ENCODE measurements around the gene TMPRSS11E. TPM values are rescaled to one million over a fixed set of nuclear protein-coding genes. Genes with fewer than 3 reads are reported as not detected.
"Not testable (repeated sequence)": the region's sequence is repeated elsewhere in the genome, so short reads cannot be mapped to it uniquely, and the experiment has no call there.

The TMPRSS11E gene
- total RNA-seq, 1 donor from 2014 or later = 0.16 TPM

- no peak for DNase-seq
Observed at GRCh38 chr4:68462691-68463090, 15.4 kb downstream of the TMPRSS11E start.

DNA sequence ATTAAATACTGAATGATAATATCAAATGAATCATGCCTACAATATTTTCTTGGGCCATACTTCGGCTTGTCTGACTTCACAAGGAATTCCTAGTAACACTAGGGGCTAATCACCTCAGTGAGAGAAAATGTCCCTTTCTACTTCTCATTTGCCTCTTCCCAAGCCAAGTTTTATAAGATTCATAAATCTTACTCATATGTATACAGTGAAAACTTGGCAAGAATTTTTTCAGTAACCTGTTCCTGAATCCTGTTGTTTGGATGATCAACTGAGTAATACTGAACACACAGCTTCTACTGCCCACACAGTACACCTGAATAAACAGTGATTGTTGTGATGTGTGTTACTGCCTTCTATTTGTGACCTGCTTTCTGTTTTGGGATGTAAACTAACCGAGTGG is 16.5 kb downstream of the TMPRSS11E start:
- DNase-seq = no peak

GRCh38 chr4:68465058-68465457 is 17.8 kb downstream of the TMPRSS11E start:
- no peak for DNase-seq

- DNase-seq = no peak
Observed at GRCh38 chr4:68466185-68466584, 18.9 kb downstream of the TMPRSS11E start.

GRCh38 chr4:68466751-68467150 is 19.5 kb downstream of the TMPRSS11E start:
- no peak for DNase-seq

DNA sequence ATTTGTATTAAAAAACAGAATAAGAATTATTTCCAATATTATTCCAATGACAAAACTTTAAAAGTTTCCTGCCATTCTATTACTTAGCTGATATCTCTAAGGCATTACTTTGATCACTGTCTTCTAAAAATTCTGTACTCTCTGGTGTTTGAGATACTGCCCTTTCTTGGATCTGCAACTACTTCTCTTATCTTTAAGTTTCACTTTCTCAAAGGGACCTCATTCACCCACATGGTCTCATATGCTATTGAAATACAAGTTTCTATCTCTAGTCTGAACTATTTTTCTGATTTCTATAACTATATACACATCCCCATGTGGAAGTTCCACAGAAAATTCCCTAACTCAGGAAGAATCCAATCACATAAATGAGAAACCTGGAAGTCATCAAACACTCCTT is 22.2 kb downstream of the TMPRSS11E start:
- DNase-seq = no peak

- DNase-seq = no peak
Observed at GRCh38 chr4:68476191-68476590, 28.9 kb downstream of the TMPRSS11E start.

- no peak for DNase-seq
Observed at GRCh38 chr4:68489338-68489737, 42.1 kb downstream of the TMPRSS11E start.

DNA sequence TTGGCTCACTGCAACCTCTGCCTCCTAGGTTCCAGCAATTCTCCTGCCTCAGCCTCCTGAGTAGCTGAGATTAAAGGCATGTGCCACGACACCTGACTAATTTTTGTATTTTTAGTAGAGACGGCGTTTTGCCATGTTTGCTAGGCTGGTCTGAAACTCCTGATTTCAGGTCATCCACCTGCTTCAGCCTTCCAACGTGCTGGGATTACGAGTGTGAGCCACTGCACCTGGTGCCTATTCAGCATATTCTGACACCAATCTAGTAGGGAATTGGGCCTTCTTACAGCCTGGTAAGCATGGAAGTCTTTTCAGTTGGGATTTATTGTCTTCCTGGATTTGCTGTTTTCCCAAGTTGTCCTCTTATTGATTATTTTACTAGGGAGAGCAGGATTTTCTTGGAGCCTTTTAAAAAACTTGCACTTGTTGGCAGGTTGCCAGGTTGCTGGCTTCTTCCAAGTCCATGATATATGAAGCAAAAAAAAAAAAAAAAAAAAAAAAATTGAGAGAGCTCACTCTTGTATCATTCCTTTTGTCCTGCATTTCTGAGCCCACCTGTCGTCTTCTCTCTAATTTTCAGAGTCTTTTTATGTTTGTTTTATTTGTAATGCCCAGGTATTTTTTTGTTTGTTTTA is 43.7 kb downstream of the TMPRSS11E start:
- no peak for DNase-seq

GRCh38 chr4:68494688-68495087 is 47.4 kb downstream of the TMPRSS11E start:
- no peak for DNase-seq

GRCh38 chr4:68498413-68499007 is 51.2 kb downstream of the TMPRSS11E start:
- peak; percentile 21 for DNase-seq

GRCh38 chr4:68499021-68499420 is 51.8 kb downstream of the TMPRSS11E start:
- DNase-seq = no peak

DNA sequence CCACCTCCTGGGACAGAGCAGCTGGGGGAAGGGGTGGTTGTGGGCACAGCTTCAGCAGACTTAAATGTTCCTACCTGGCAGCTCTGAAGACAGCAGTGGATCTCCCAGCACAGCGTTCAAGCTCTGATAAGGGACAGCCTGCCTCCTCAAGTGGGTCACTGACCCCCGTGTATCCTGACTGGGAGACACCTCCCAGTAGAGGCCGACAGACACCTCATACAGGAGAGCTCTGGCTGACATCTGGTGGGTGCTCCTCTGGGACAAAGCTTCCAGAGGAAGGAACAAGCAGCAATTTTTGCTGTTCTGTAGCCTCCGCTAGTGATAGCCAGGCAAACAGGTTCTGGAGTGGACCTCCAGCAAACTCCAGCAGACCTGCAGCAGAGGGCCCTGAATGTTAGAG is 56.2 kb downstream of the TMPRSS11E start:
- not testable (repeated sequence) for DNase-seq

DNA sequence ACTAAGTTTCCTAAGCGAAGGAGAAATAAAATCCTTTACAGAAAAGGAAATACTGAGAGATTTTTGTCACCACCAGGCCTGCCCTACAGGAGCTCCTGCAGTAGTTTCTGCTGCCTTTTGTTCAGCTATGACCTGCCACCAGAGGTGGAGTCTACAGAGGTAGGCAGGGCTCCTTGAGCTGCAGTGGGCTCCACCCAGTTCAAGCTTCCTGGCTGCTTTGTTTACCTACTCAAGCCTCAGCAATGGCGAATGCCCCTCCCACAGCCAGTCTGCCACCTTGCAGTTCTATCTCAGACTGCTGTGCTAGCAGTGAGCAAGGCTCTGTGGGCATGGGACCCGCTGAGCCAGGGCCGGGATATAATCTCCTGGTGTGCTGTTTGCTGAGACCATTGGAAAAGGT is 57.6 kb downstream of the TMPRSS11E start:
- not testable (repeated sequence) for DNase-seq

DNA sequence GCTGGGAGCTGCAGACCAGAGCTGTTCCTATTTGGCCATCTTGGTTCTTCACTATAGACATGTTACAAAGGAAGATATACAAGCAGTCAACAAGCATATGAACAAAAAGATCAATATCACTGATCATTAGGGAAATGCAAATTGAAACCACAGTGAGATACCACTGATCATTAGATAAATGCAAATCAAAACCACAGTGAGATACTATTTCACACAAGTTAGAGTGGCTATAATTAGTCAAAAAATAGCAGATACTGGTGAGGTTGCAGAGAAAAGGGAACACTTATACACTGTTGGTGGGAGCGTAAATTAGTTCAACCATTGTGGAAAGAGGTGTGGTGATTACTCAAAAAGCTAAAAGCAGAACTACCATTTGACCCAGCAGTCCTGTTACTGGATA is 58.2 kb downstream of the TMPRSS11E start:
- DNase-seq = not testable (repeated sequence)

GRCh38 chr4:68518889-68519288 is 71.6 kb downstream of the TMPRSS11E start:
- DNase-seq = no peak

- DNase-seq = no peak
Observed at GRCh38 chr4:68520985-68521384, 73.7 kb downstream of the TMPRSS11E start.

- not testable (repeated sequence) for DNase-seq
Observed at GRCh38 chr4:68522232-68522631, 75.0 kb downstream of the TMPRSS11E start.

DNA sequence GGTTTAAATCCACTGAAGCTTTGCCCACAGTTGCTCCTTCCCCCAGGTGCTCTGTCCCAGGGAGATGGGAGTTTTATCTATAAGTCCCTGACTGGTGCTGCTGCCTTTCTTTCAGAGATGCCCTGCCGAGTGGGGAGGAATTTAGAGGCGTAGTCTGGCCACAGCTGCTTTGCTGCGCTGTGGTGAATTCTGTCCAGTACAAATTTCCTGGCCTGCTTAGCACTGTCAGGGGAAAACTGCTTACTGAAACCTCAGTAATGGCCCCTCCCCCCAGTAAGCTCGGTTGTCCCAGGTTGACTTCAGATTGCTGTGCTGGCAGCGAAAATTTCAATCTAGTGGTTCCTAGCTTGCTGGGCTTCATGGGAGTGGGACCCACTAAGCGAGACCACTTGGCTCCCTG is 88.7 kb downstream of the TMPRSS11E start:
- no peak for DNase-seq

DNA sequence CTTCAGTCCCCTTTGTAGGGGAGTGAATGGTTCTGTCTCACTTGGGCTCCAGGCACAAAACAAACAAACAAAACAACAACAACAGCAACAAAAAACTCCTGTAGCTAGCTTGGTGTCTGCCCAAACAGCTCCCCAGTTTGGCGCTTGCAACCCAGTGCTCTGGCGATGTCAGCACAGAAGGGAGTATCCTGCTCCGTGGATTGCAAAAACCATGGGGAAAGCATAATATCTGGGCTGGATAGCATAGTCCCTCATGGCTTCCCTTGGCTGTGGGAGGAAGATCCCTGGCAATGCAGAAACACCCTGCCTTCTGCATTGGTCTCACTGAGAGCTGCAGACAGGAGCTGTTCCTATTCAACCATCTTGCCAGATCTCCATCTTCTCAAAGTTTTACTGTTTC is 89.1 kb downstream of the TMPRSS11E start:
- DNase-seq = no peak

DNA sequence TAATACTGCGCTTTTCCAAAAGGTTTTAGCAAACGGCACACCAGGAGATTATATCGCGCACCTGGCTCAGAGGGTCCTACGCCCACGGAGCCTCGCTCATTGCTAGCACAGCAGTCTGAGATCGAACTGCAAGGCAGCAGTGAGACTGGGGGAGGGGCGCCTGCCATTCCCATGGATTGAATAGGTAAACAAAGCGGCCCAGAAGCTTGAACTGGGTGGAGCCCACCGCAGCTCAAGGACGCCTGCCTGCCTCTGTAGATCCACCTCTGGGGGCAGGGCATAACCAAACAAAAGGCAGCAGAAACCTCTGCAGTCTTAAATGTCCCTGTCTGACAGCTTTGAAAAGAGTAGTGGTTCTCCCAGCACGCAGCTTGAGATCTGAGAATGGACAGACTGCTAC is 95.5 kb downstream of the TMPRSS11E start:
- not testable (repeated sequence) for DNase-seq

All from occipital lobe (tissue), 2 donors.